IPS-NIHi7 (cell line): Measurements from ENCODE around the gene MTMR10.

Source experiments
- DNase-seq: peaks from one replicate; pipeline ENCODE4 v3.0.0; 2012; ENCODE audit warnings: mixed read lengths; ENCODE audit errors: extremely low spot score

Gene MTMR10

DNA sequence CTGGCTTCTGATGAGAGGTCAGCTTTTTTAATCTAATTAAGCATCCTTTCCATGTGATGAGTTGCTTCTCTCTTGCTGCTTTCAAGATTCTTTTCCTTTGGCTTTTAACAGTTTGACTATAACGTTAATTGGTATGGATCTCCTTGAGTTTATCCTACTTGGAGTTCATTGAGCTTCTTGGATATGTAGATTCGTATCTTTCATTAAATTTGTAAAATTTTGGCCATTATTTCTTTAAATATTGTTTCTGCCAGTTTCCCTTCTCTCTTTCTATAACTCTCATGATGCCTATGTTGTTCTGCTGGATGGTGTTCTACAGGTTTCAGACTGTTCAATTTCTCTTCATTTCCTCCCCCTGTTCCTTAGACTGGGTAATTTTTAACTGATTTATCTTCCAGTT lies 21.0 kb upstream of the MTMR10 start:
- no peak for DNase-seq

DNA sequence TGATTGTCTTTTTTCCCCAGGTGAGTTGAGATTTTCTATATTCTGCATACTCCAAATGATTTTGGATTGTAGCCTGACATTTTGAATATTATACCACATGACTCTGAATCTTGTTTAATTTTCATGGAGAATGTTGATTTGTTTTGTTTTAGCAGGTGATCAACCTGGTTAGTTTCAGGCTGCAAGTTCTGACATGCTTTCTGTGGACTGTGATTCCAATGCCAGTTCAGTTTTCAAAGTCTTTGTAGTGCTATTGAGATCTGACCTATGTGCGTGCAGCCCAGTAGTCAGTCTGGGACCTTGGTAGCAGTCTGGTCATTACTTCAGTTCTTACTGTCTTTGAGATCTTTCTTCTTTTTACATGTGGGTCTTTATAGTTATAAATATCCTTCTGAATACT lies 18.6 kb upstream of the MTMR10 start:
- DNase-seq = no peak

DNA sequence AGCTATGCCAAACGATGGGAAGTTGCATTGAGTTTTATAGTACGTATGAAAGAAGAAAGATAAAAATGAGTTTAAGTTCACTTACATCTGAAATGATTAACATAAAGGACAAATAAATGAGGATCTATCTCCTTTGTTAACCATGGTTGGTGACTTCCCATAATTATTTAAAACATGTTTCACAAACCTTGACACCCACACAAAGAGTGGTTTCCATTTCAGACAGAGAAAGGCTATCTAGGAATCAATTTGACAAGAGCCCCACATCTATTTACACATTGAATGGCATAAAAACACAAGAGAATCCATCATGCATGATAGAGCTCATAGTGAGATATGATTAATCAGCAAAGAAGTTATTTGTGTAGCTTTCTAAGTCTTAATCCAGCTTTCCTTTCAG lies 14.2 kb upstream of the MTMR10 start:
- DNase-seq = no peak

DNA sequence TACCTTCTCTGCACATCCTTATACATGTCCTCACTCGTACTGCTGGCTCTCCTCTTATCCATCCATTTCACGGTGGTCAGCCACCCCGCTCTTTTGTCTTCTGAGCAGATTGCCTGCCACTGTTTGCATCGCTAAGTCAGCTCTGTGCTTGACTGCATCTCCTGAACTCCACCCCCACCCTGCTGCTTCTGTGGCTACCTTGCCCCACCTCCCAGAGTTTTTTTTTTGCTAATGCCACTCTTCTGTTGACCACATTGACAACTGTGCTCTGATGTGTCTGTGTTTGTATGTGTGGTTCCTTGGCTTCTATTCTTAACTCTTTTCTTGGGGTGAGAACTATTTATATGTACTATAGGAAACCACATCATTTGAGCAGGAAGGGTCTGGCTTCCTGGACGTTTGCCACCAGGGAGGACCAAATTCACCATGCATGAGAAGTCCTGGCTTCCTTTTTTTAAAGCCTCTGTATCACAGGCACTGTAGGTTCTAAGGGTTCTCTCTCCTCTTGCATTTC lies 12.8 kb upstream of the MTMR10 start:
- peak; percentile 48 for DNase-seq

DNA sequence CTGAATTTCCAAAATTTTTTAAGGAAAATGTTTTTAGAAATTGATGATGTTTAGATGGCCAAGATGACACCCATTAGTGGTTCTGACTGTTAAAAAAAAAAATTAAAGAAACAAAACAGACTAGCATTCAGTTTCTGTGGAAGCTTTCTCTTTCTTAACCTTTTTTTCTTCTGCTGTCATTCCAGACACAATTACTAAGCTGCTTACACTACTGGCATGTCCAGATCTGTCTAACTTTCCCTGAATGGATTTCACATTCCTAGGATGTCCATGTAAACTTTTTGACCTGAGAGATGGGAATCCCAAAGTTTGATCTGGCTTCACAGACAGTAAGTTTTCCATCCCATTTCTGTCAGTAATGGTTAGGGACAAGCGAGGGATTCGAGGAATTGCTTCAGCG lies 10.3 kb upstream of the MTMR10 start:
- no peak for DNase-seq

DNA sequence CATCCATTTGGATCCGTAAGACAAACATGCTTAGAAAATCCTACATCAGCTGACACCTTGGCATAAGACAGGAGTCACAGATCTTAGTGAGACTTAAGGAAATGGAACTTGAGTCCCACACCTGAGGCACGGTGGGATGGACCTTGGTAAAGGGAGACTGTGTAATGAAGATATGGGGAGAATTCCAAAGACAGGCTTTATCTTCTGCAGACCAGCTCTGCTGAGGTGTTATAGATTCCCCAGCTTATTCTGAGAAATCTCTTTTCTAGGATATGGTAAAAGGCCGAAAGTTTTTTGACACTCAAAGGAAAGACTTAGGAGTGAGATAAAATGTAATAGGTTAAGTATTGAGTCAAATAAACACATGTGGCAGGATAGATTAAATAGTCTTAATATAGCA lies 8.3 kb upstream of the MTMR10 start:
- no peak for DNase-seq

DNA sequence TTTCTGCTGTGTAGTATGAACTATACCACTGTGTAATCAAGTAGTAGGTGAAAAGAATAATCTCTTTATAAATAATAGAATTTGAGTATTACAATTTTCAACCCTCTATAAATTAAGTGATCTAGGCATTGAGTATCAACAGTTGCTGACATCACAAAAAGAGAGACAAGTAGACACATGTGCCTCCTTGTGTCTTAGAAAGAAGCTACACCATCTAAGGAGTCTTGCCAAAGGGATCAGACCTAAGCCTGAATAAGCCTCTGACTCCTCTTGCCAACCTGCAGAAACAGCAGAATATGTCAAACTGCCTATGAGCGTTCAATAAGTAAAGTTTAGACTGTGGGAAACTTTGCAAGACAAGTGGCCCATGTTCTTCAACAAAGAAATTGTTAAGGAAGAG lies 5.8 kb upstream of the MTMR10 start:
- DNase-seq = no peak

DNA sequence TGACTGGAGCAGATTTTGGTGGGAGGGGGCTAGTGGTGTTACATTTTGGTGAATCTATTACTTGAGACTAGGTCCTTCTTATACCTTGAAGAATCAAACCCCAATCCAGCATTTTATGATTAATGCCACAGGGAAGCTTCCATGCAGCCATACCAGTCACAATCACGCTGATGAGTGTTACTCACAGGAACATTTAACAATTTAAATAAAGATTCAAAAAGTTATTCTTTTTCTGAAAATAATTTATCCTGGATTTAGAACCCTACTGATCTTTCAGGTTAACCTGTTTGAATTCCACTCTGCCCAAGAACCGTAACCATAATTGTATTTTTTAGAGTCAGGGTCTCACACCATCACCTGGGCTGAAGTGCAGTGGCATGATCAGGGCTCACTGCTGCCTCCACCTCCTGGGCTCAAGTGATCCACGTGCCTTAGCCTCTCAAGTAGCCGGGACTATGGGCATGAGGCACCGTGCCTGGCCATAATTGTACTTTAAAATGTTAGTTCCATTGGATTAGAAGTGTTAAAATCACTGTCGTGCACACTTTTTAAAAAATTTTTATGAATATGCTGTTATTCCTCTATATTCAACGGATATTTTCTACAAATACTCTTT lies 929 bp upstream of the MTMR10 start:
- no peak for DNase-seq

DNA sequence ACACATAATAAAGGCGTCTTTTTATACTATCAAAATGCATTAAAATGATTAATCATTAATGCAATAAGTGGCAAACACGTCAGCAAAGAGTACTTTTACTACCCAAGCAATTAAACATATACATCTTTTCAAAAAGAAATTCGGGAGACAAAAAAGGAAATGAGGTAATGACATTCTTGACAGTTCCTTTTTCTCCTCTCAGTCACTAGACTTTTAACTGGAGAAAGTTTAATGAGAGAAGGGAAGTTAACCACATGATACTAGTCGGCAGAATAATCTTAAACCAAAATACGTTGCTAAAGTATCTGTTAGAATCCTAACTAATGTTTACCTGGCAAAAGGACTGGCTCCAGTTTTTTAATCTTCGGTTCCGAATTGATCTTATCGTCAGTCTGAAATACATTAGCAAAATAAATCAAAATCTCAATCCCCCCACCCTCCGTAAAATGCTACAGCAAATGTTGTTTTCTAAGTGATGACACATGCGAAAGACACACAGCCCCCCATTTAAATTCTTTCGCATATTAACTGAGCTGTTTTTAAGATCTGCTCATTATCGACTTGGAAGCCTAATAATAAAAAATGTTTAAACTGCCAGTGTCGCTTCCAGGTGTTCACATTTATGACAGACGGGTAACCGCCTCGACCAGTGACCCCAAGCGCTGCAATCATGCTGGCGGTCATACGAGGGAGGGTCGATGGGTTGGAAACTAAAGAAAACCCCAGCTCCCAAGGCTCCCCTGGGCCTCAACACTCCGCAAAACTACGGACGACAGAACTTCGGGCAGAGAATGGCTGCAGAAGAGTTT lies 778 bp downstream of the MTMR10 start:
- no peak for DNase-seq

DNA sequence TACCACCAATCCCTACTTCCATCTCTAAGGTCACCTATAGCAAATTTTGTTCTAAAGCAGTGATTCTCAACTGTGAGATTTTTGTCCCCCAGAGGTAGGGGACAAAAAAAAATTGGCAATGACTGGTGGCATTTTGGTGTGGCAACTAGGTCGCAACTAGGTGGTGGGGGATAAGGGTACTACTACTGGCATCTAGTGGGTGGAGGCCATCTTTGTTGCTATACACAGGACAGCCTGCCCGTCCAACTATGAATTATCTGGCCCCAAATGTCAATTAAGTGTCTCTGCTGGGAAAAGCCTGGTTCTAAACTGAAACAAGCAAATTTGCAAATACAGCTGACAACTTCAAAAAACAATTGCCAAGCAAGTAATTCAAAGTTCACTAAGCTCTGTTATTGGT lies 1.4 kb downstream of the MTMR10 start:
- no peak for DNase-seq

DNA sequence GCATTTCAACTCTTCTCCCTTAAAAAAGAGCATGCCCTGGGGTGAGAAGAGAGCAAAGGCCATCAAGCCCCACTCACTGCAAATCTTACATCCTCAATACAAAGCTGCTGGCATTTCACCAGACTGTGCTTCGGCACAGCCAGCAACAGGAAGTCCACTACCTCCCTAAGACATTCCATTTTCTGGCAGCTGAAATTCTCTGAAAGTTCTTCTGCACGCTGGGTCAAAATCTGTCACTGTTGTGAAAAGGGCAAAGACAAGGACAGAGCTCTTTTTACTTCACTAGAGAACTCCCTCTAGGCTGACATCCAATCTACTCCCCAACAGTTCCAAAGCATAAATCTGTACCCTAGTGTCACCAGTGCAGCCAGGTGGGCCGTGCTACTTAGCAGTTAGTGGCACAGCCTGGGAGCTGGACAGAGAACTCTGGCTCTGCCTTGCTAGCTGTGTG lies 6.3 kb downstream of the MTMR10 start:
- DNase-seq = no peak

DNA sequence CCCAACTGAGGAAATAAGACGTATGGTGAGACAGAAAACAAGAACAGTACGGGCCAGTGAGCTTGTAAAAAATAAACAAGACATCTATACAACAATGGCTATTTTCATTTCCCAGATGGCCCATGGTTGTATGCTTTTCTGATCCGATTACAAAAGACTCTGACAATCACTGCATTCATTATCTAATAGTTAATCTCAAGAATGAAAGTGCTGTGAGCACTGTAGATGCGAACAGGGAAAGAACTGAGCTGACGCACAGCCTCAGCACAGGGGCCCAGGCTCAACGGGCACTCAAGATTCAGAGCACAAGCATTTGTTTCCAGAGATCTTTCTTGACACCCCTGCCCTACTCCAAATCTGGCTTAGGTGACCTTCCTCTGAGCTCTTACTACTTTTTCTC lies 6.9 kb downstream of the MTMR10 start:
- DNase-seq = no peak

DNA sequence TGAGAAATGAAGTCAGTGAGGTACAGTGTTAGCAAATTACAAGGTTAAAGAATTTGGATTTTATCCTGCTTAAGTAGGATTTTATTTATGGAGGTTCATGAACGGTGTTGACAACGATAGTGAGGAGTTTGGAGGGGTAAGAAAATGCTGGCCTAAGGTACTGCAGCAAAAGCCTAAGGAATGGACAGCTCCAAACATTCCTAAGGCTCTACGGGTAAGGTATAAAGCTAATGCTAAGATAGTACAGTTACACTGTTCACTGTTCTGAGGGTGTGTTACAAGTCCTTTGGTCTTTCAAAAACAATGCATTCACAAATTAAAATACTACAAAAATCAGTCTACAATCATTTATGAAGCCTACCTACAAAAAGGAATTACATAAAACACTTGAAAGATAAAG lies 7.3 kb downstream of the MTMR10 start:
- no peak for DNase-seq

DNA sequence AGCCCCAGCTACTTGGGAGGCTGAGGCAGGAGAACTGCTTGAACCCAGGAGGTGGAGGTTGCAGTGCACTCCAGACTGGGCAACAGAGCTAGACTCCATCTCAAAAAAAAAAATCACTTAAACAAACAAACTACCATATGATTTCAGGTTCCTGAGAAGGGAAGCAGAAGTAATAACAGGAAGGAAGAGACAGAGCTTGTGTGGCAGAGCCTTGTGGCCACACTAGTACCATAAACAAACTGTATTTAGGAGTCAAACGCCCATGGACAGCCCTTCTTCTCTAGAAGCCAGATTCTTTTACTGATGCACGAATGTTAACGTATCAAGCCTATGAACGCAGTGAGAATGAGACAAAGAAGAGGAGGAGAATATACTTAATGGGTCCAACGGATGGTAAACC lies 12.0 kb downstream of the MTMR10 start:
- DNase-seq = no peak

DNA sequence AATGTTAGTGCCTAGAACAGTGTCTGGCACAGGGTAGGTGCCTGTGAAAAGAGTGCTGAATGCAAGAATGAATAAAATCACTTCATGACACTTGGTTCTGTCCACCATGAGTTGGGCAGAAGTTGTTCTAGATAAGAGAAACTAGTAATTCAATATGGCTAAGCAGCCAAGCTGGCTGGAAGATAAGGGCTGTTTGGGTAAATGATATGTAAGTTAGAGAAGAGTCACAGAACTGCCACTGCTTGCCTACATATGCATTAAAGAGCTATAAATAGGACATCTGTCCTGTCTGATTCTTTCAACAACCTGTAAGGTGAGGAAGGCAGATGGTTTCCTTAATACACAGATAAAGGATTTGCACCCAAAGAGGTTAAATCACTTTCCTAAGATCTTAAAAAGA lies 13.1 kb downstream of the MTMR10 start:
- DNase-seq = no peak

DNA sequence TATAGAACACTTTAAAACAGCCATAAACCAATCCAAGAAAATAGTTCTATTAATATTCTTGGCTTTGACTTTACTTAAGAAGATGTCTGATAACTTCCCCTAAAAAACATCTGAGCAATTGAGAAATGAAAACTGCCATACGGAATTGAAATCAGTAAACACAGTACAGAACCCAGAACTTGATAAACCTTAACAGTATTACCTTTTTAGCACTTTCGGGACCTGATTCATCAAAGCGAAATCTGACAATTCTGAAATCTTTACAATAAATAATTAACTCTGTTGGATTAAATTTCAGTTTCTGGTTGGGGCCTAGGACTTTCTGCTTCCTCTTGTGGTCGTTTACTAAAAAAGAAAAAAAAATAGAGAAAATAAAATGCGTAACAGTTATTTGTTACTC lies 17.3 kb downstream of the MTMR10 start:
- no peak for DNase-seq

DNA sequence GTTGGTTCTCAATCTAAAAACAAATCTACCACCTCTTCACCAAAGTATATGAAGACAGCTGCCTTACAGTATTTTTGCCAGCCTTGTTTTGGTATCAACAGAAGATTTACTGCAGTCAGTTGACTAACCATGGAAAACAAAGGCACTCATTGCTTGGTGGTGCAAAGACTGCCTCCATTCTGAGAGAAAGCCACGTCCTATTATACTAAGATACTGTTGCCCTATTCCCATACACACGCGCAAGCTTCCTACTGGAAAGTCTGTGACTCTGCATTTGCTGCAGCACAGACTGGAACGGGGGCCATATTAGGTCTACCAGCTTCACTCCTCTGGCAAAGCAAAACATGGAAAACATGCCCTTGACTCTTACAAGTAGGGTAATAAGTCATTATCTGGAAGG lies 18.0 kb downstream of the MTMR10 start:
- no peak for DNase-seq

DNA sequence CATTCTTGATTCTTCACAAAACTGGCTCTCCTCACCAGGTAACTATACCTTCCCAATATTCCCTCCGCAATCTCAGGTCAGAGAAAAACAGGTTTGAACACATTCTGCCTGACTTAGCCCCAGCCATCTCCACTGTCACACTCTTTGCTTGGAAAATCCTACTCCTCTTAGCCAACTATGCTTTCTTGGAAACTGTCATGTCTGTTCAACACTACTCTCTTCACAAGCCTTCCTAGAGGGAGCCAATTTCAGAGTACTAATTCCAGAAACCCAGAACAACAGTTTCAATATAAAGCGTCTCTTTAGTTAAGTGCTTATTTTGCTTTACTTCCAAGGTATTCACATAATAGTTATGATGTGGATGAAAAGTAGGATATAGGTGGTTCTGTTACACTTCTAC lies 21.7 kb downstream of the MTMR10 start:
- no peak for DNase-seq

DNA sequence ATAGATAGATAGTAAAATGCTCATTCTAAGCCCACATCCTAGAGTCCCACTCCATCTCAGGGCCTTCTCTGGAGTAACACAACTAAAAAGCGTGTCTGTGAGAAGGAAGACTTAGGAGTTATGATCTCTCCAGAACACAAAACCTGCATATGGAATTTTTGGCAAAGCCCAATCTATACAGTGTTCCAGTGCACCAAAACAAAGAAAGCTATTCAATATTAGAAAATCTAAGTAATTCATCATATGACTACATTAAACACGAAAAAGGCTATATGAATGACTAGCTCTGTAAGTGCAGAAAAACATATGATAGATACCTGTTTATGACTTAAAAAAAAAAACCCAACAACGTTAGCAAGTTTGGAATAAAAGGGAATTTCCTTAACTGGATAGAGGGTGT lies 27.7 kb downstream of the MTMR10 start:
- DNase-seq = no peak

DNA sequence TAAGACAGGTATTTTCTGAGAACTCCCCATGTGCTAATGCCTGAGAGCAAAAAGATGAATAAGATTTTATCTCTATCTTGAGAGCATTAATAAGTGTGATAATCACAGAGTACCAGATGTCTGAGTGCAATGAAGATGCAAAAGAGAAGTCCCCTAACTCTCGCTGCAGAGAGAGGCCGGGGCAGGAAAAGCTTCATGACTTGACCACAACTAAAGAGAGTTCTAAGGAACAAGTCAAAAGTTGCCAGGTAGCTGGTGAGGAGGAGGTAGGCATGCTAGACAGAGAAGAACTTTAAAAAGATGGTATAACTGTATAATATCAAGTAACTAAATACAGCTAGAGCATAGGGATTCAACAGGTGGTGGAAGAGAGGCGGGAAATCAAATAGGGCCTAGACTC lies 28.8 kb downstream of the MTMR10 start:
- no peak for DNase-seq

DNA sequence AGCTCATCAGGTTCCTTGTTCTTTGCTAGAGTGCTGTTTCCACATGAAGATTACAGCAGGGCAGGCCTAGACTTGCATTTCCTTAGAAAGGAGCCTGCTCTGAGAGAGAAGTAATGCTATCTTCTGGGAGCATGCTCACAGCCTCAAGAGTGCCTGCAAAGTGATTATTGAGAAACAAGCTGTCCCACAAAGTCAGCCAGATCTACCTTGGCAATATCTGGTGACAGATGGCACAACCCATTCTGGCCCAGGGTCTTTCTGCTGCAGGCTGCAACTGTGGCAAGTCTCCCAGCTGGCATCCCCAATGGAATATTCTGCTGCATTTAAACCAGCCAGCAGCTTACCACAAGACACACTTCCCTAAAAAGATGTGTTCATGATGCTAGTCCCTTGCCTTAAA lies 29.3 kb downstream of the MTMR10 start:
- no peak for DNase-seq

DNA sequence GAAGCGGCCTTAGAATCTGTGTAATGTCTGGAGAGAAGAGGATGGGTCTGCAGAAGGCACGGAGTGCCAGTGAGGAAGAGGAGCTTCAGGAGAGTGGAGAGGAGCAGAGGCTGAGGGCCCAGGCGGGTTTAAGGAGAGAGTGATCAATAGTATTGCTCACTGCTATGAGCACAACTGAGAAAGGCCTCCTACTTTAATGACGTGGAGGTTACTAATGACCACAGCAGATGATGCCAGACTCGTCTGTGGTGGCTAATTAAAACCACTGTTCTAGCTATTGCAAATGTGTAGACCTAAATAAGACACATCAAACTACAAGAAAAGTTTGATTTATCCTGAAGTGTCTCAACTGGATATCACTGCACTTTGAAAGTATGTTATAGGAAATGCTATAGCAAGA lies 33.2 kb downstream of the MTMR10 start:
- DNase-seq = no peak
